Astrocyte (in vitro differentiated cells and primary cell): ENCODE data around the gene UBP1. TPM values are rescaled to one million over a fixed set of nuclear protein-coding genes. Genes with fewer than 3 reads are reported as not detected.

Experiments
- DNase-seq: peaks from one replicate; pipeline ENCODE4 v3.0.0-alpha.2; 2010; ENCODE audit warnings: low read depth
- FAIRE-seq: peaks from 2 replicates; lab custom pipeline; 2011; peaks lifted over from hg19 to GRCh38; lab: Jason Lieb, UNC
- H2AFZ ChIP-seq: 2 replicates; pipeline ENCODE4 v1.6.0; 2012; ENCODE audit warnings: low read depth, low read length, inconsistent platforms
- H3K27ac ChIP-seq: 2 replicates; pipeline ENCODE4 v1.5.1; 2011; ENCODE audit warnings: low read depth, low read length, inconsistent platforms
- H3K27me3 ChIP-seq: 2 replicates; pipeline ENCODE4 v1.6.0; 2011; ENCODE audit warnings: low read length, inconsistent platforms; ENCODE audit not compliant: insufficient read depth
- H3K36me3 ChIP-seq: 2 replicates; pipeline ENCODE4 v1.5.1; 2011; ENCODE audit warnings: low read length, inconsistent platforms; ENCODE audit not compliant: insufficient read depth
- H3K4me1 ChIP-seq: 2 replicates; pipeline ENCODE4 v1.5.1; 2011; ENCODE audit warnings: low read length, inconsistent platforms; ENCODE audit not compliant: insufficient read depth
- H3K4me2 ChIP-seq: 2 replicates; pipeline ENCODE4 v1.6.0; 2012; ENCODE audit warnings: low read length, inconsistent platforms
- H3K4me3 ChIP-seq: 2 replicates; pipeline ENCODE4 v1.5.1; 2011; ENCODE audit warnings: low read depth, mild to moderate bottlenecking, low read length, inconsistent platforms; ENCODE audit not compliant: insufficient read depth
- H3K79me2 ChIP-seq: 2 replicates; pipeline ENCODE4 v1.6.0; 2012; ENCODE audit warnings: mild to moderate bottlenecking, low read length, inconsistent platforms; ENCODE audit not compliant: insufficient read depth
- H3K9ac ChIP-seq: 2 replicates; pipeline ENCODE4 v1.6.0; 2012; ENCODE audit warnings: mild to moderate bottlenecking, low read length, inconsistent platforms
- H3K9me3 ChIP-seq: 2 replicates; pipeline ENCODE4 v1.5.1; 2012; ENCODE audit warnings: low read depth, mild to moderate bottlenecking, low read length, inconsistent platforms; ENCODE audit not compliant: insufficient read depth
- H4K20me1 ChIP-seq: 2 replicates; pipeline ENCODE4 v1.6.0; 2012; ENCODE audit warnings: low read length, inconsistent platforms; ENCODE audit not compliant: insufficient read depth
- H3K27ac Mint-ChIP-seq: one replicate; pipeline ENCODE4 v1.8.0; 2021; ENCODE audit warnings: mild to moderate bottlenecking, mixed read lengths; ENCODE audit not compliant: unreplicated experiment
- H3K27me3 Mint-ChIP-seq: one replicate; pipeline ENCODE4 v1.8.0; 2021; ENCODE audit warnings: low read depth, mixed read lengths; ENCODE audit not compliant: unreplicated experiment
- H3K36me3 Mint-ChIP-seq: one replicate; pipeline ENCODE4 v1.8.0; 2021; ENCODE audit warnings: low read depth, mixed read lengths; ENCODE audit not compliant: unreplicated experiment
- H3K4me1 Mint-ChIP-seq: one replicate; pipeline ENCODE4 v1.8.0; 2021; ENCODE audit warnings: low read depth, mixed read lengths; ENCODE audit not compliant: unreplicated experiment
- H3K4me3 Mint-ChIP-seq: one replicate; pipeline ENCODE4 v1.8.0; 2021; ENCODE audit warnings: mild to moderate bottlenecking, moderate library complexity, mixed read lengths; ENCODE audit not compliant: unreplicated experiment
- H3K9me3 Mint-ChIP-seq: one replicate; pipeline ENCODE4 v1.8.0; 2021; ENCODE audit warnings: mild to moderate bottlenecking, mixed read lengths; ENCODE audit not compliant: unreplicated experiment
- CTCF ChIP-seq: IDR thresholded peaks from 2 replicates; pipeline ENCODE4 v1.5.1; 2011; ENCODE audit warnings: low read depth, mild to moderate bottlenecking, inconsistent platforms, low read length, moderate library complexity; ENCODE audit not compliant: insufficient read depth
- EZH2 ChIP-seq: IDR thresholded peaks from 2 replicates; pipeline ENCODE4 v1.6.1; 2012; ENCODE audit warnings: mild to moderate bottlenecking, low read length, inconsistent platforms; ENCODE audit not compliant: insufficient read depth
- total RNA-seq: library from RNA; stranded (reverse); gene quantifications from 2 replicates; pipeline ENCODE4 v1.2.1, GENCODE V29; 2021

The UBP1 gene
- total RNA-seq, 1 donor from 2014 or later = 79.3 TPM

DNA sequence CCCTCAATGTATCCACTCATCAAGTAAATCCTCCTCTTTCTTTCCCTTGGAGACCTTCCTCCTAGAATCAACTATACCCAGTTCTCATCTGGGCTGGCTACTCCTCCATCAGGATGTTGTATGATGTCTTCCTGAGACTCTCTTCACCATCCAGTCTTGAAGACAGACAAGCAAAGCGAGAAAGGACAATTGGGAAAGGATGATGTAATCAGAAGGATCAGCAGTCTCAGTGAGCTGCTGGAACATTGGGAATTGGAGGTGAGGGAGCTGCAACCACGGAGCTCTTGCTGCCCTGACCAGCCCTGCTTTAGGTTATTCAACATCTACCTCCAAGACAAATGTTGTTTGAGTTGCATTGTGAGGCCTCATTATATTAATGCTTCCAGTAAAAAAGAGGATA, 48.0 kb upstream of the UBP1 start:
- Histone ChIP-seq H3K27ac (no peak overlapping the region), H3K79me2 (no peaks in the 10 kb centered on the region), H3K4me2 (no peak overlapping the region), H3K4me3 (no peak overlapping the region), H3K4me1 (no peaks in the 10 kb centered on the region), H4K20me1 (no peaks in the 10 kb centered on the region), H3K9me3 (no peaks in the 10 kb centered on the region), H3K36me3 (no peaks in the 10 kb centered on the region), H3K27me3 (no peaks in the 10 kb centered on the region), H2AFZ (no peak overlapping the region), H3K9ac (no peak overlapping the region)
- H3K27ac Mint-ChIP-seq = no peak overlapping the region
- no peaks in the 10 kb centered on the region for H3K4me1 Mint-ChIP-seq
- no peak for TF ChIP-seq CTCF
- no peak for TF ChIP-seq EZH2
- H3K4me3 Mint-ChIP-seq = no peak overlapping the region
- no peaks in the 10 kb centered on the region for H3K27me3 Mint-ChIP-seq
- H3K36me3 Mint-ChIP-seq = no peaks in the 10 kb centered on the region
- H3K9me3 Mint-ChIP-seq = peaks cover 4% of the 10 kb centered on the region
- FAIRE-seq (no peak), DNase-seq (no peak)

DNA sequence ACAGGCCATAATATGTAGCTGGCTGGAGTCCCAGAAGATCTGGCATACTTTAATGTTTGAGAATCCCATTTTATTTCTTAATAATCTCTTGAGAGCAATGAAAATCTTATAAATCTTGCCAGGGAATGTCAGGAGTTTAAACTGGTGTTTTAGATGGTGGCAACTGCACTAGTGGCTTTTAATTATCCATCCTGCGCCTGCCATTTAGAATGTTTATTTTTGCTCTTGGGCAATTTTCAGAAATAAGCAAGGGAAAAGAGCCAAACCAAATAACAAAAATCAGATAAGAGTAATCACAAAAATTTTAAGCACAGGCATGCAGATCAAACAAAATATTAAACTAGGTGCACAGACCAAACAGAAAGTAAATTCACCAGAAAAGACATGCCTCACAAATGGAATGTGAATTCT, 41.9 kb upstream of the UBP1 start:
- no peak overlapping the region for H3K27ac Mint-ChIP-seq

More for the DNA sequence above, 41.9 kb upstream of the UBP1 start:
- Histone ChIP-seq H4K20me1 (no peaks in the 10 kb centered on the region), H3K4me3 (no peak overlapping the region), H3K4me1 (no peaks in the 10 kb centered on the region), H3K27me3 (no peaks in the 10 kb centered on the region), H3K27ac (no peak overlapping the region), H3K36me3 (no peaks in the 10 kb centered on the region), H3K79me2 (no peaks in the 10 kb centered on the region), H3K4me2 (no peak overlapping the region), H2AFZ (no peak overlapping the region), H3K9me3 (no peaks in the 10 kb centered on the region), H3K9ac (no peak overlapping the region)
- Mint-ChIP-seq H3K9me3 (peaks cover 9% of the 10 kb centered on the region), H3K27me3 (no peaks in the 10 kb centered on the region), H3K4me3 (no peak overlapping the region), H3K36me3 (peaks cover 2% of the 10 kb centered on the region), H3K4me1 (no peaks in the 10 kb centered on the region)
- DNase-seq = peak; percentile 18
- no peak for FAIRE-seq
- TF ChIP-seq CTCF (no peak), EZH2 (no peak)
